Measurements from ENCODE around the gene CES1.
"Not testable (repeated sequence)": the region's sequence is repeated elsewhere in the genome, so short reads cannot be mapped to it uniquely, and the experiment has no call there.

DNA sequence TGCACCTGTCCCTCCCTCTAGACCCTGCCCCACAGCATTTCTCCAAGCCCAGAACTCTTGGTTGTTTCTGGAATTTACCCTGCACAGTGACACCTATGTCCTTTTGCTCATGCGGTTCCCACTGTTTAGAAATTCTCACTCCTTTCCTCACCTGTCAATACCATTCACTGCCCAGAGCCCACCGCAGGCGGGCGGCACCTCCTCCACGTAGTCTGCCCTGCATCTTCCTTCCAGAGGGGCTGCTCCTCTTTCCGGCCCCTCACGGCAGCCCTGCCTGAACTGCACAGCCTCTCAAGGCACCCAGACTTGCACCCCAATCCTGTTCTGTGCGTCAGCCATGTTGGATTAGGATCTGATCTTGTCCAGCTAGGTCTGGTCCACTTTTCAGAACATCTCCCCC is 51.4 kb downstream of the CES1 start:
- TF ChIP-seq ZC3H10 (CRISPR knock-in tag; IDR thresholded peaks at IDR 0.05); TOX (CRISPR knock-in tag; IDR thresholded peaks at IDR 0.05; ENCODE audit: borderline replicate concordance); CREB5 (CRISPR knock-in tag; IDR thresholded peaks at IDR 0.05; ENCODE audit: low read depth); ARNTL (CRISPR knock-in tag; IDR thresholded peaks at IDR 0.05; ENCODE audit: borderline replicate concordance, low read depth); GLIS3 (CRISPR knock-in tag; IDR thresholded peaks at IDR 0.05); TCF4 (CRISPR knock-in tag; IDR thresholded peaks at IDR 0.05; ENCODE audit: borderline replicate concordance); ESRRG (CRISPR knock-in tag; IDR thresholded peaks at IDR 0.05); ZNF70 (CRISPR knock-in tag; IDR thresholded peaks at IDR 0.05); POU6F1 (CRISPR knock-in tag; IDR thresholded peaks at IDR 0.05; ENCODE audit: borderline replicate concordance, low read depth); ISL1 (CRISPR knock-in tag; IDR thresholded peaks at IDR 0.05); PPARA (CRISPR knock-in tag; IDR thresholded peaks at IDR 0.05; ENCODE audit: borderline replicate concordance); CSRNP3 (CRISPR knock-in tag; IDR thresholded peaks at IDR 0.05); ZFP3 (CRISPR knock-in tag; IDR thresholded peaks at IDR 0.05): not testable (repeated sequence)
- TF ChIP-seq, protein P1, sequence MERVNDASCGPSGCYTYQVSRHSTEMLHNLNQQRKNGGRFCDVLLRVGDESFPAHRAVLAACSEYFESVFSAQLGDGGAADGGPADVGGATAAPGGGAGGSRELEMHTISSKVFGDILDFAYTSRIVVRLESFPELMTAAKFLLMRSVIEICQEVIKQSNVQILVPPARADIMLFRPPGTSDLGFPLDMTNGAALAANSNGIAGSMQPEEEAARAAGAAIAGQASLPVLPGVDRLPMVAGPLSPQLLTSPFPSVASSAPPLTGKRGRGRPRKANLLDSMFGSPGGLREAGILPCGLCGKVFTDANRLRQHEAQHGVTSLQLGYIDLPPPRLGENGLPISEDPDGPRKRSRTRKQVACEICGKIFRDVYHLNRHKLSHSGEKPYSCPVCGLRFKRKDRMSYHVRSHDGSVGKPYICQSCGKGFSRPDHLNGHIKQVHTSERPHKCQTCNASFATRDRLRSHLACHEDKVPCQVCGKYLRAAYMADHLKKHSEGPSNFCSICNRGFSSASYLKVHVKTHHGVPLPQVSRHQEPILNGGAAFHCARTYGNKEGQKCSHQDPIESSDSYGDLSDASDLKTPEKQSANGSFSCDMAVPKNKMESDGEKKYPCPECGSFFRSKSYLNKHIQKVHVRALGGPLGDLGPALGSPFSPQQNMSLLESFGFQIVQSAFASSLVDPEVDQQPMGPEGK (CRISPR knock-in tag; IDR thresholded peaks at IDR 0.05; ENCODE audit: borderline replicate concordance): not testable (repeated sequence)

Data from SK-N-SH treated with all-trans-retinoic acid at 6 μM for 48 hours (cell line).